ENCODE results near the gene P2RY14.

The P2RY14 gene

DNA sequence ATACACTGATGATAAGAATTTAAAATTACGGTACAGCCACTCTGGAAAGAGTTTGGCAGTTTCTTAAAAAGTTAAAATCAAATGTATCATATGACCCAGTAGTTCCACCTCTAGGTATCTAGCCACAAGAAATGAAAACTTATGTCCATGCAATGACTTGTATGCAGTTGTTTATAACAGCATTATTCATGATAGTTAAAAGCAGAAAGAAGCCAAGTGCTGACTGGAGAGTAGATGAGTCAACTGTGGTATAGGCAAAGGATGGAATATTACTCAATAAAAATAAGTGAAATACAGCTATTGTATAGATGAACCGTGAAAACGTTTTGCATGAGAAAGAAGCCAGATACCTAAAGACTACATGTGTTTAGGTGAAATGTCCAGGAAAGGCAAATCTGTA, 23.4 kb upstream of the P2RY14 start:
- no peak for DNase-seq (ENCODE audit: low read depth, low spot score)

DNA sequence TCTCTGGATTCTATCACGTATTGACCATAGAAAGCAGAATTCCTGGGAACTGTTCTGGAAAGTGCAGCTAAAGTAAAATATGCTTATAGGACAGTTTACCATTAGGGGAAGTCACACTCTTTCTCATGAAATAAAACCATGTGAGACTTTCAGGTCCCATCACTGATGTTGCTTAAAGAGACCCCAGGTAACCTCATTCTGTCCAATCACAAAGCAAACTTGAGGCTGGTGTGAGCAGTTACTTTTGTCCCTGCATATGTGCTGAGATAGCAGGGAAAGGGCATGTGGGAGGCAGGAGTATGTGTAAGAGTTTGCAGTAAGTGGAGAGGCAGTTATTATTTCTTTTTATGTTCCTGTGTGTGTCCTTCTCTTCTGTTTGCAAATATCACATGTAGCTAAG, 22.2 kb upstream of the P2RY14 start:
- no peak for DNase-seq (ENCODE audit: low read depth, low spot score)

DNA sequence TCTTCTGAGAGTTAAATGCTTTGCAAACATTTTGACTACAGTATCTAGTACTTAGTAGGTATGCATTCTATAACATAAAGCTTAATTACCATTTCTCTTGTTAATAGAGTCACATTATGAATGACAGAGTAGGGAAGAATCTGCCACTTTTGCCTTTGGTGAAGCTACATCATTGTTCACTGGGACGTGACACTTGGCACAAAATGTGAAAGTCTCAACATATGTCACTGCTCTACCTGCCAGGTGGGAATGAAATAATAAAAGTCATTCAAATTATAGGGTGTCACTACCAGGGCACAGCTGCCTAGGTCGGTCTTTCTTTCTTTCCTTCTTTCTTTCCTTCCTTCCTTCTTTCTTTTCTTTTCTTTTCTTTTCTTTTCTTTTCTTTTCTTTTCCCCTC, 20.7 kb upstream of the P2RY14 start:
- no peak for DNase-seq (ENCODE audit: low read depth, low spot score)

DNA sequence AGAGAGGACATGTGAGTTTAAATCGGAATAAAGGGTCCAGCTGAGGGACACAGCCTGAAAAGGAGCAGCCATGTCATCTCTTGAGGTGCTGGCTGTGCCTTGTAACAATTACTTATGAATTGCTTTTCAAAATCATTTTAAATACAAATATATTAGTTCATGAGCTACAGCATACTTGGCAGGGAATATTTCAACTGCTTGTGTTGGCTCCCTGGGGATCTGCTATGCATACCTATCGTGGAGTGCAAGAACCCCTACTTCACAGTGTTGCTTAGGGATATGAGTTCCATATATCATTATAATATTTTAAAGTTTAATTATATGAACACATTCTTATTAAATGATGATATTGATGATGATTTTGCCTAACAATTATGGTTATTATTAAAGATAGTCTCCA, 19.1 kb upstream of the P2RY14 start:
- no peak for DNase-seq (ENCODE audit: low read depth, low spot score)

DNA sequence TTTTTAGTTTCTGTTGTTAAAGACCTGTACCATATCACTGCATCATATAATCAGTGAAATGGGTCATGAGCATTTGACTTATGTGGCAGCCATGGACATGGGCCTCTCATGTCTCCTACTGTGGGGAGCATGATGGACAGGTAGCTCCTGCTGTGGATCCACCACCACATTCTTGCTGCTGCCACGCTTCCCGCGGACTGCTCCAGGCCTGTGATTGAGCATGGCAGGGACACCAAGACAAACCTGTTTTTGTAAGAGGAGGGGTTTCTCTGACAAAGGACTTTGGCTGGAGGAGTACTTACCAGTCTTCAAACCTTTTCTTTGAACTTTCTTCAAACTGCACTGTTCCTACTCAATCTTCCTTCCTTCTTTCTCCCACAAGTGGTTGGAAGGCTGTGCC, 17.9 kb upstream of the P2RY14 start:
- DNase-seq (ENCODE audit: low read depth, low spot score): no peak

DNA sequence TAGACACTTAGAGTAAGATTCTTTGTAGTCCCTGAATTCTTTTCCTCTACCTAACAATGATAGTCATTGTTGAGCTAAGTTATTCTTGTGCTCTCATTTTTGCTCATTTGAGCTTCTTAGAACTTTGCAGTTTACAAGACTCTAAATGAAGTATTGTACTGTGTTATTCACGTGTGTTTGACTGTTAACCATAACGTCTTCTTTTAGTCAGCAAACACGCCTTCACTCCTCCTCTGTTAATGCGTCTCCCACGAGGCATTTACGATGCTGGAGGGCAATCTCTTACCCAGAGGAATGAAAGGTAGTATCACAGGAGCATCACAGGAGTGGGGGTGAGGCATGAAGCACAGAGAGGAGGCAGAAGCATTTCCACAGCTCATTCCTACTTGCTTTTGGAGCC, 14.8 kb upstream of the P2RY14 start:
- no peak for DNase-seq (ENCODE audit: low read depth, low spot score)

DNA sequence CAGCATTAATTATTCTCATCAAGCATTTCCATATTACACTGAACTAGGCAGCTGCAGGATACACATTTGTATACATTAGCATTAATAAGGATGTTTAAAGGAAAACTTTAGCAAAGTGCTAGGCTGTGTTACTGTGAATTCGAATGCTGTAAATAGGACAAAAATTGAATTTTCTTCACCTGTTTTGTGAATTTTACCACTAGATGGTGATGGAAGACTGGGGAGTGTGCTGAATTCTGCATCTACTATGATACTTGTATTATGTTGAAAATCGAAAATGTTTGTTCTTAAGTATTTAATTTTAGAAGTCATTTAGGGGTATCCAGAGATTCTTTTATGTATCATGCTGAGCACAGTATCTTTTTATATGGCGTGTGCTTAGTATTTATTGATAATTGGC, 12.3 kb upstream of the P2RY14 start:
- DNase-seq (ENCODE audit: low read depth, low spot score): no peak

DNA sequence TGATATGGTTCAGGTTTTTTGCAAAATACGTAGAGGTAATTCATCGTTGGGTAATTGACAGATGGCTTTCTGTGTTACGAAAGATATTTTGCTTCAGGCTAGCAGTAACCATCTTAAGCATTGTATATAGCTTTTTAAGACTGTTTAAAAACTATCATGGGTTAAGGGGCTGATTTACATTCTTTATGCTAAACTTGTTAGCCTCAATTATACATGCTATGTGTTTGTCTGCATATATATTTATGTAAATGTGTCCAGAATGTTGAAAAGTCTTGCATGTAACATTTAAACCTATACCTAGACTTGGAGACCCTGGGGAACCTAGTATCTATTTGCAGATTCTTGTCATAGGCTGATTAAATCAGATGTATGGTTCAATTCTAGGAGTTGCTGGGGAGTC, 11.1 kb upstream of the P2RY14 start:
- no peak for DNase-seq (ENCODE audit: low read depth, low spot score)

DNA sequence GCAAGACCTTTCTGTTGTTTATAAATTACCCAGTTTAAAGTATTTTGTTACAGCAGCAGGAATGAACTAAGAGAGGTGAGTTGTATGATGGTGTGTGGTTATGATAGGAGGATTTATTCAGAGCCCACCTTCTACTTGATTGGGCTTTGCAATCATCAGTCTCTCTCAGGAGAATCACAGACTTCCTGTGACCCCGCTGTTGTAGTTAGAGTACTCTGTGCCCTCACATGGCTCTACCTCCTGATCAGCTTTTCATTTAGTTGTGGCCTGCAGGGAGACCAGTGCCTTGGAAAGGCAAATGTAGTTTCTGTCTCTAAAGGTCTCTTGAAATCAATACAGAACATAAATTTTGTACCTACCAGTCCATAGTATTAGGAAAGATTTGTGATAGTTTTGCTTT, 7.6 kb upstream of the P2RY14 start:
- no peak for DNase-seq (ENCODE audit: low read depth, low spot score)

DNA sequence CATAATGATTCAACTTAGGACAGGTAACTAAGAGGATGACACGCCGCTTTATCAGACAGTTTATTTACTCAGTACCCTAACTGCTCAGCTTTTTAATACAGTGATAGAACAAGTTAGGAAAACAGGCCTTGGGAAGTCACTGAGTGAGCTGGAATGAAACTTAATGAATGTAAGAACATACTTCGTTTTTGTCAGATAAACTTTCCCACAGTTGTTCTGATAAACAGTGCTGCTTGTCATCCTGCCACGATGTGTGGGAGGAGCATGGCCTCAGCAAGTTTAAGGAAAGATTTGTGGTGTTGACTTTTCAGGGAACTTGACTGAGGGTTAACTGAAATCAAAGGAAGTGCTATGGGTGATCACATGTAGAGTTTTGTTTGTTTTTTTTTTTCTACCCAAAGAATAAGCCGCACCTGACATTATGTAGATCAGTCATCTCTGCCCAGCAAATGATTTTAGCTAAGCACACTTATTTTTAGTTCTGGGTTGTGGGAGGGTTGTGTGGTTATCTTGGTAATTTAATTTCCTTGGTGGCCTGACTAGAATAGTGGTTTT, 5.6 kb upstream of the P2RY14 start:
- no peak for DNase-seq (ENCODE audit: low read depth, low spot score)

DNA sequence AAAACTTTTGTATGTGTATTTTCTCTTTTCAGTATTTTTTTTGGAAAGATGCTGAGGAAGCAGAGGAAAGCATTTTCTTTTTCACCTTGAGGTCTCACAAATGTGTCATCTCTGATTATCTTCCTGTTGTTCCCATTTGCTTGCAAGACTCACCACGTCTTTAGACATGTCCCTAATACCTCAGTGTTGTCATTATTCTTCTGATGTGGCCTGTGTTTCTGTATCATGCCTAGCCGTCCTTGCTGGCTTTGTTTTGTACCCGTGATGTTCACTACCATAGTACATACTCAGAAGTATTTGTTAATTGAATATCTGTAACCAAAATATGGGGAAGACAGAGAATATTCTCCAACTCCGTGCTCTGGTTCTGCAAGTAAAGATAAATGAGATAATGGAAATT, 5.0 kb upstream of the P2RY14 start:
- DNase-seq (ENCODE audit: low read depth, low spot score): no peak

DNA sequence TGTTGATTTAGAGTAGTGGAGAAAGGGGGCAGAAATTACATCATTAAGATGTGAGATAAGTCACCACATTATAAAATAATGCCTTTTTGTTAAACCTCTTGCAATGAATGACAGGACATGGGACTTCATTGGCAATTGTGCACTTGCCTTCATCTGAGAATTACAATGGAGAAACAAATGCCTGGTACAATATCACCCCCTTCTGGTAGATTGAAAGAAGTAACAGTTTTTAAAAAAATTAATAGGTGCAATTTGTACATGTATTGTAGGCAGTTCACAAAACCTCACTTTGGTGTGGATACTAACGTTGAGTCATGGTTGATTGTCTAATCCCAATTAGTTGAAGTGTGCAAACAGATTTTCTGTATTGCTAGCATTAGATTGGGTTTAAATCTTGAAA, 4.6 kb upstream of the P2RY14 start:
- DNase-seq (ENCODE audit: low read depth, low spot score): no peak

DNA sequence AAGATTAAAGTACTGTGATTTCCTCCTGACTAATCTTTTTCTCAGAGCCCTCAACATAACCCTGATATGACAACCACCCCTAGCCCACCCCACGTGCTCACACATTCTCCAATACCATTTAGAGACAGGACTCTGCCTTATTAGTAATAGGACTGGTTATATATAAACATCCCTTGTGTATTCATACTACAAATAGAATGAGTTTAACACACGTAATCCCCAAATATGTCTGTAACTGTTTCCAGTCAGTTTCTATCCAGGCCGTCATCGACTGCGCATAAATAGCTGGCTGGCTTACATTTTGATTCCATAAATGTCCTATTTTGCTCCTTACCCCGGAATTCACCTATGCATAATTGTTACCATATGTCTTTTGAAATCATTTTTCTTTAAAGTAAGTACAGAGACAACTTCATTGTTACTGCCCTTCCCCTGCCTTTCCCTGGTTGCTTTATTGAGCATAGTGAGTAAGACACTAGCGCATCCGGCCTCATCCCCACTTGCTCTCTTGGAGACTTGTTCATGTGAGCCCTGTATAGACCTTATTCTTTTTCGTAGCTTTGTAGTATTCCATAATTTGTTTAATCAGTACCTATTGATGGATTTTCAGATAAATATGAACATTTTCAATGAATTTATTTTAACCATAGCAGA, 3.5 kb upstream of the P2RY14 start:
- no peak for DNase-seq (ENCODE audit: low read depth, low spot score)

DNA sequence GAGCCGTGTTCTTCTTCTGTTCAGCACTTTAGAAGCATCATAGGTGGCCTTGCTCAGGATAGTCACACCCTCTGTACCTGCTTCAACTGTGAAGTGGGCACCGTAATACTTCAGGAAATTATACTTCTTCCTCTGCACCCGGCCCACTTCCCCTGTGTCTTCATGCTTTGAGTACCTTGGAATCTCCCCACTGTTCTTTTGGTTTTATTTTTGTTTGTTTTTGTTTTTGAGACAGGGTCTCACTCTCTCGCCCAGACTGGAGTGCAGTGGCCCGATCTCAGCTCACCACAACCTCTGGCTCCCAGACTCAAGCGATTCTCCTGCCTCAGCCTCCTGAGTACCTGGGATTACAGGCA, 1.7 kb downstream of the P2RY14 start:
- DNase-seq (ENCODE audit: low read depth, low spot score): no peak

DNA sequence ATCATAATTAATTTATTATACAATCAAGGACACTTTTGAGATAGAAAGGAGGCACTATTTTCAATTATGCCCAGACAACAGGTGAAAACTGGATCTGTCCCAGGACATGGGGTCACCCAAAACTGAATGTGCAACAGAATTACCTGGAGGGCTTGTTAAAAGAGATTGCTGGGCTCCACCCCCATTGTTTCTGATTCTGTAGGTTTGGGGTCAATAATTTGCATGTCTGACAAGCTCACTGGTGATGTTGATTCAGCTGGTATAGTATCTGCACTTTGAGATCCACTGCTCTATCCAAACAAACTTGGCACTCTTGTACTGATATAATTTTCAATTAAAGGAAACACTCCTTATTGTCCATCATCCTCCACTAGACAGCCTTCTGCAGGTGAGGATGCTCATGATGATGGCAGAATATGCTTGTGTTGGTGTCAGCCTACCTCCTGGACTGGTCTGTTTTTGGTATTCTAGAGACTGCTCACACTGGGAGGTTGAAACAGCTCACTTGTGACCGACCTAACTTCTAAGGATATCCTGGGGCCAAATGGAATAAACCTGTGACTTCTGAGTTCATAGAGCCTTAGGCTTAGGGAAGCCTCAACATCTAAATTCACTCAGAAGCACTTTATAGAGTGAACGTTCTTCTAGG, 2.2 kb downstream of the P2RY14 start:
- DNase-seq (ENCODE audit: low read depth, low spot score): no peak

DNA sequence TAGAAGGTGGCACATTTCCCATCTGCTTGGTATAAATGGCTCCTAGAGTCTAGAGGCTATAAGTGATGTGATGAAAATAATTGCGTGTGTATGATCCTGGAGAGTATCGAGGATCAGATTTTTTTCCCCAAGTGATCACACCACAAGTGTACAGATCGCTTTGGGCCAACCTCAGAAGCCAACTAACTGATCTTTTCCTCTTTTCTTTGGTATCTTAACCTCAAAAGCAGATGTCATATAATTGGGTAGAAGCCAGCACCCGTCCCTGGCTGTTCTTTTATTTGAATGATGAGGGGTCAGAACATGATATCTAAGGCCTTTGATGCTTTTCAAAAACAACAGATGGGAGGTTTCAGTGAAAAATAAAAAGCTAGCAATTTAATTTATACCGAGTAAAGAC, 3.3 kb downstream of the P2RY14 start:
- DNase-seq (ENCODE audit: low read depth, low spot score): no peak

DNA sequence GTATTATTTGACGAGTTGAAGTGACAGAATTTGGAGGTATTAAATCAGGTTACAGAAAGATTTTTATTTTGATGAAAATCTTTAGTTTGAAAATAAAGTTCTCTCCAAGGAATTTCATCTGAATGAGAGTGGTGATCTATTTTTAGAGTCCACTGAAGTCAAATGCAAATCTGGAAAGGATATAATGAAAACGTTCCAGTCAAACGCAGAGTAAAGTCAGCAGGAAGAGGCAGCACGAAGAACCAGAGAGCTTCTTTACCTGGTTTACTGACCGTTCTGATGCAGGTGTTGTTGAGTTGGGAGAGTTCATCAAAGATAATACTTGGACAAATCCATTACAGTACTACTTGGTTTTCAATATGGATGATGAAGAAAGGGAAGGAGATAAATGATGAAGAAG, 8.7 kb downstream of the P2RY14 start:
- DNase-seq (ENCODE audit: low read depth, low spot score): no peak

DNA sequence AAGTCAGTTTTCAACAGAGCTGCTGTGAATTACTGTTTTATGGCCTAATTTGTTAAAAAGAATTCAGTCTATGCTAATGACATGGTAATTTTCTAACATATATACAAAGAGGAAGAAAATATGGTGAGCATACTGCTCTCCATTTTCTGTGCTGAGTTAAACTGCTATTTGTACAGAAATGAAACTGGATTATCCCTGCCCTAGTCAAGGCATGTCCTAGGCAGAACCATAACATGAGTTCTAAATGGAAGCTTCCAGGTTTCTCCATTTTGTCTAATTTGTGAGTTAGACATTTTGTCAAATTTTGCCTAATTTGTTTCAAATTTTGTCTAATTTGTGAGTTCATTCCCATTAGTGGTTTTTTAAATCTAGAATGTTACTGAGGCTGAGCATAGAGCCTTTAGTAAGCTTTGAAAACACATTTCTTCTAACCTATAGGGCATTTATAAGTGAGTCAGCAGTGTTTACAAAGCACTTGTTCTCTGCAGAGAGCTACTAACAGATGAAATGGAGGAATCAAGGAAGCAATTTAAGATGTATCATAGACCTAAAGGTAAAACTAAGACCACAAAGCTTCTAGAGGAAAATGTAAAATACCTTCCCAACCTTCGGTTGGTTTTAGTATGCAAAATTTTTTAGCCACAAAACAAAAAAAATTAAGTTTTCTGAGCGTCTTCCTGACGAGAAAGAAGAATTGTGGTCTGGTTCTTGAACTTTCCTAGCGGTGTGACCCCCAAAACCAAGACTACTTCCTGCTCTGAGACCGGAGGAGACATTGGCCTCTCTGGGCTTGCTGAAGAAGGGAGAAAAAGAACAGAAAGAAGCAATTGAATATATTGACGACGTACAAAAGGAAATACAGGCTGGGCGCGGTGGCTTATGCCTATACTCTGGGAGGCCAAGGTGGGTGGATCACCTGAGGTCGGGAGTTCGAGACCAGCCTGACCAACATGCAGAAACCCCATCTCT, 9.8 kb downstream of the P2RY14 start:
- DNase-seq (ENCODE audit: low read depth, low spot score): no peak

DNA sequence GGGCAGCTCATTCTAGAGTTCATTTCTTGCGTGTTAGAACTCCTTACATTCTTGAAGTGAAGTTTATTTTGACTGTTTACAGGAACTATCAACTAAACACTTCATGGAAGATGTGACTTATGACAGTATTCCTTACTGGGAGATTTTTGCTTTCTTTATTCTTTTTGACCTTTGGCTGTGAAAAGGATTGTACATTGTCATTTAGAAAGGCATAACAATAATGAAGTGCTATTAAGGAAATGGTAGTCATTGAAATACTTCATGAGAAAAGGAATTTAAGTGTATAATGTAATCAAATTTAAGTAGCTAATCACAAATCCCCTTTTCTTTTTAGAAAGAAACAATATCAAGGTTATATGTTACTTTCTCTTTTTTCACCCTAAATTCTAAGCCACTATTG, 11.3 kb downstream of the P2RY14 start:
- DNase-seq (ENCODE audit: low read depth, low spot score): no peak

DNA sequence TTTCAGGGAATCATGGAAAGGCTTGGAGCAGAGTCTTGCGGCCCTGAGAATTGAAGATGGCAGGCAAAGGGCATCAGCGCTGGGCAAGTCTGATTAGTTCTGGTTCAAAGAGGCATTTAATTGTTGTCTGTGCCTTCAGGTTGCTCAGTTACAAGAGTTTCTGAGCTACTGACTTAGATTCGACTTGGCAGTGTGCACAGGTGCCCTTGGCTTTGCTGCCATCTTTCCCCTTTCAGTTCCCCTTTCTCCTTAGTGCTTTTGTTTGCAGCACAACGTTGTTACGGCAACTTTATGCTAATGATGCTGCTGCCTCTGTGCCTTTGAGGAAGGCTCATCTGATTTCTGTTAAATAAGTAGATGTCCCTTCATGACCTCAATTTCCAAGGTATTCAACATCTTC, 12.5 kb downstream of the P2RY14 start:
- peak; percentile 59 for DNase-seq (ENCODE audit: low read depth, low spot score)

DNA sequence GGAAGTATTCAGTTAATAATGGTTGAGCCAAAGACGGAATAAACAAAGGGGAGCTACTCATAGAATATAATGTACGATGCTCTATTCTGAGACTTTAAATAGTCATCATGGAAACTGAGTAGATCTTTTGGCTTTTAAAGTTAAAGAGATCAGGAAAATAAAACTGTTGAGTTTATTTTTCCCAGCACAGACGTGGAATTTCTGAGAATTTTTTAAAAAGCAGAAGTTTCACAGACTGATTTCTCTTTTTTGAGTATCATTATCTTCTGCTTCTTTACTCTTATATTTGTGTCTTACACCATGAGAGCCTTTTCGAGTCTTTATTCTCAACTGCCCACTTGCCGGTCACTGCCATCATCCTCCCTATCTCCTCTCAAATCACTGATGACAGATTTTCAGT, 13.2 kb downstream of the P2RY14 start:
- no peak for DNase-seq (ENCODE audit: low read depth, low spot score)

DNA sequence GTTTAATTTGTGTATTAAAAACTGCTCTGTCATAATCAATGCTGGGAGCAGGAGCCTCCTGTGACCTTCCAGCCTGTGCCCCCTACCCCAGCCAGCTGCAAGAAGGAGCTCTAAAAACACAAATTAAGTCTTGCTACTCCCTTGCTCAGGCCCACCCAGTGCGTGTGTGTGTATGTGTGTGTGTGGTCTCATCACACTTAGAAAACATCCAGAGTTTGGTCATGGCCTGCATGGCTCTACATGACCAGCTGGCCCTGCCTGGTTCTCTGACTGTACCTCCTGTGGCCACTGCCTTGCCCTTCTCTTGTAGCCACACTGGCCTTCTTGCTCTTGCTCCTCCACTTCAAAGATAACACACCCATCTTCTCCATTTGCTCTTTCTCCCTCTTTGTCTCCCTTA, 13.7 kb downstream of the P2RY14 start:
- DNase-seq (ENCODE audit: low read depth, low spot score): no peak

Data from iPS DF 19.7 (cell line).